ENCODE measurements around the gene CREB3L2. TPM values are rescaled to one million over a fixed set of nuclear protein-coding genes. Genes with fewer than 3 reads are reported as not detected.

Gene CREB3L2
- total RNA-seq, 4 donors from 2014 or later, result 2.8 to 12.0 (median 5.4) TPM

GRCh38 chr7:137867289-137867688, 134.6 kb downstream of the CREB3L2 start:
- DNase-seq, result no peak
- H3K36me3 ChIP-seq, result peaks cover 0 to 5% of the 10 kb centered on the region in 2 donors

GRCh38 chr7:137865764-137866163, 136.1 kb downstream of the CREB3L2 start:
- intact Hi-C loops (cut with DNase I; ENCODE audit: low total_unique reads) (no loop called here), in situ Hi-C loops (cut with MboI; ENCODE audit: low sequenced_read_pairs in 4 of 4) (no loop called here)
- H3K27me3 ChIP-seq, result no peaks in the 10 kb centered on the region
- no peaks in the 10 kb centered on the region for H3K9me3 ChIP-seq
- H3K27ac ChIP-seq, result no peak overlapping the region
- H3K4me1 ChIP-seq, result peaks cover 12 to 16% of the 10 kb centered on the region in 2 donors
- no peak for ATAC-seq
- H3K36me3 ChIP-seq, result peaks cover 0 to 5% of the 10 kb centered on the region in 2 donors
- no peak overlapping the region for H3K4me3 ChIP-seq
- no peak for TF ChIP-seq POLR2A (IDR thresholded peaks at IDR 0.05)
- TF ChIP-seq CTCF (IDR thresholded peaks at IDR 0.05 in 4 of 5, conservative IDR thresholded peaks at IDR 0.05 in 1 of 5), result no peak
- DNase-seq, result no peak

More at GRCh38 chr7:137867289-137867688, 134.6 kb downstream of the CREB3L2 start:
- peak overlapping the region in 3 of 4 donors; percentile 36 to 50 (median 44) for H3K27ac ChIP-seq
- in situ Hi-C loops (cut with MboI; ENCODE audit: low sequenced_read_pairs in 4 of 4) (no loop called here), intact Hi-C loops (cut with DNase I; ENCODE audit: low total_unique reads) (loop anchor here (1.0 kb wide), 1 partner anchor 32 kb away; no protein-coding TSS in a partner anchor)
- H3K4me3 ChIP-seq, result no peak overlapping the region
- TF ChIP-seq CTCF (IDR thresholded peaks at IDR 0.05 in 4 of 5, conservative IDR thresholded peaks at IDR 0.05 in 1 of 5) (no peak), POLR2A (IDR thresholded peaks at IDR 0.05) (no peak)
- ATAC-seq, result no peak
- peaks cover 19 to 24% of the 10 kb centered on the region in 2 donors for H3K4me1 ChIP-seq
- no peaks in the 10 kb centered on the region for H3K9me3 ChIP-seq
- no peaks in the 10 kb centered on the region for H3K27me3 ChIP-seq

- H3K4me1 ChIP-seq, result peaks cover 8 to 9% of the 10 kb centered on the region in 2 donors
- in situ Hi-C loops (cut with MboI; ENCODE audit: low sequenced_read_pairs in 4 of 4), result loop anchor here in 1 of 4 donors (5.0 kb wide), 1 partner anchor 34 kb away; no protein-coding TSS in a partner anchor
- peaks cover 0 to 5% of the 10 kb centered on the region in 2 donors for H3K36me3 ChIP-seq
- TF ChIP-seq POLR2A (IDR thresholded peaks at IDR 0.05) (no peak), CTCF (IDR thresholded peaks at IDR 0.05 in 4 of 5, conservative IDR thresholded peaks at IDR 0.05 in 1 of 5) (no peak)
- H3K27me3 ChIP-seq, result no peaks in the 10 kb centered on the region
- no peak overlapping the region for H3K4me3 ChIP-seq
- intact Hi-C loops (cut with DNase I; ENCODE audit: low total_unique reads), result no loop called here
- no peak for DNase-seq
- no peak for ATAC-seq
- H3K9me3 ChIP-seq, result no peaks in the 10 kb centered on the region
- H3K27ac ChIP-seq, result no peak overlapping the region
Measured at GRCh38 chr7:137862964-137863363, 138.9 kb downstream of the CREB3L2 start.

- TF ChIP-seq CTCF (IDR thresholded peaks at IDR 0.05 in 4 of 5, conservative IDR thresholded peaks at IDR 0.05 in 1 of 5) (no peak), POLR2A (IDR thresholded peaks at IDR 0.05) (no peak)
Measured at GRCh38 chr7:137862358-137862757, 139.5 kb downstream of the CREB3L2 start.

GRCh38 chr7:137860542-137860941, 141.3 kb downstream of the CREB3L2 start:
- ATAC-seq (no peak), DNase-seq (no peak)
- no peaks in the 10 kb centered on the region for H3K9me3 ChIP-seq
- no peaks in the 10 kb centered on the region for H3K27me3 ChIP-seq
- no peak overlapping the region for H3K4me3 ChIP-seq
- in situ Hi-C loops (cut with MboI; ENCODE audit: low sequenced_read_pairs in 4 of 4) (loop anchor here in 1 of 4 donors (5.0 kb wide), 1 partner anchor 37 kb away; no protein-coding TSS in a partner anchor), intact Hi-C loops (cut with DNase I; ENCODE audit: low total_unique reads) (no loop called here)
- no peak for TF ChIP-seq POLR2A (IDR thresholded peaks at IDR 0.05)
- no peak for TF ChIP-seq CTCF (IDR thresholded peaks at IDR 0.05 in 4 of 5, conservative IDR thresholded peaks at IDR 0.05 in 1 of 5)
- H3K36me3 ChIP-seq, result no peaks in the 10 kb centered on the region
- H3K27ac ChIP-seq, result no peak overlapping the region
- H3K4me1 ChIP-seq, result no peaks in the 10 kb centered on the region

More at GRCh38 chr7:137862358-137862757, 139.5 kb downstream of the CREB3L2 start:
- ATAC-seq (no peak), DNase-seq (no peak)
- in situ Hi-C loops (cut with MboI; ENCODE audit: low sequenced_read_pairs in 4 of 4) (loop anchor here in 1 of 4 donors (5.0 kb wide), 1 partner anchor 35 kb away; no protein-coding TSS in a partner anchor), intact Hi-C loops (cut with DNase I; ENCODE audit: low total_unique reads) (no loop called here)
- peaks cover 0 to 5% of the 10 kb centered on the region in 2 donors for H3K36me3 ChIP-seq
- H3K4me1 ChIP-seq, result peaks cover 2 to 4% of the 10 kb centered on the region in 2 donors
- no peak overlapping the region for H3K4me3 ChIP-seq
- no peaks in the 10 kb centered on the region for H3K9me3 ChIP-seq
- no peaks in the 10 kb centered on the region for H3K27me3 ChIP-seq
- H3K27ac ChIP-seq, result no peak overlapping the region
